Coronary artery (tissue), 2 donors: Measurements from ENCODE around the gene LCP1.

Experiments
- DNase-seq: peaks from one replicate; pipeline ENCODE4 v3.0.0-alpha.2; 2017; ENCODE audit warnings: low spot score
- H3K27ac ChIP-seq, 2 donors: fragments of 200-600 bp; sonication (generic); one replicate each; pipeline ENCODE4 v1.5.1; 2016 to 2019
- H3K4me3 ChIP-seq: fragments of 200-600 bp; sonication (generic); 2 replicates; pipeline ENCODE4 v1.5.1; 2016; ENCODE audit warnings: mild to moderate bottlenecking, moderate library complexity
- CTCF ChIP-seq: fragments of 200-600 bp; sonication (generic); IDR thresholded peaks from one replicate; pipeline ENCODE4 v1.5.1; 2019; ENCODE audit warnings: antibody characterized with exemption

Gene LCP1

GRCh38 chr13:46094478-46094877, 87.5 kb downstream of the LCP1 start:
- Histone ChIP-seq H3K27ac (no peak overlapping the region), H3K4me3 (no peak overlapping the region)
- DNase-seq, result no peak
- no peak for TF ChIP-seq CTCF

GRCh38 chr13:46088821-46089562, 93.0 kb downstream of the LCP1 start:
- DNase-seq, result no peak
- no peak for TF ChIP-seq CTCF
- H3K4me3 ChIP-seq, result no peak overlapping the region
- H3K27ac ChIP-seq, result no peak overlapping the region

- H3K27ac ChIP-seq, result no peak overlapping the region
- no peak overlapping the region for H3K4me3 ChIP-seq
- DNase-seq, result no peak
- no peak for TF ChIP-seq CTCF
Observed at GRCh38 chr13:46087481-46087880, 94.5 kb downstream of the LCP1 start.

- H3K27ac ChIP-seq, result no peak overlapping the region
- no peak for TF ChIP-seq CTCF
- no peak for DNase-seq
- no peak overlapping the region for H3K4me3 ChIP-seq
Observed at GRCh38 chr13:46086985-46087384, 95.0 kb downstream of the LCP1 start.

- no peak for DNase-seq
- no peak overlapping the region for H3K4me3 ChIP-seq
- no peak overlapping the region for H3K27ac ChIP-seq
- no peak for TF ChIP-seq CTCF
Observed at GRCh38 chr13:46086421-46086922, 95.5 kb downstream of the LCP1 start.

GRCh38 chr13:46085737-46086136, 96.2 kb downstream of the LCP1 start:
- no peak overlapping the region for H3K4me3 ChIP-seq
- H3K27ac ChIP-seq, result no peak overlapping the region
- DNase-seq, result no peak
- TF ChIP-seq CTCF, result no peak

GRCh38 chr13:46082324-46082723, 99.7 kb downstream of the LCP1 start:
- no peak for DNase-seq
- no peak overlapping the region for H3K4me3 ChIP-seq
- no peak for TF ChIP-seq CTCF
- H3K27ac ChIP-seq, result no peak overlapping the region
